GM19467 (cell line): ENCODE measurements around the gene PLA2G4F.

Experiments
- ATAC-seq: cut with Tn5 transposase; IDR thresholded peaks from one replicate; pipeline ENCODE4 v1.9.1; 2021; ENCODE audit warnings: mild to moderate bottlenecking, moderate library complexity; ENCODE audit not compliant: unreplicated experiment

The PLA2G4F gene

DNA sequence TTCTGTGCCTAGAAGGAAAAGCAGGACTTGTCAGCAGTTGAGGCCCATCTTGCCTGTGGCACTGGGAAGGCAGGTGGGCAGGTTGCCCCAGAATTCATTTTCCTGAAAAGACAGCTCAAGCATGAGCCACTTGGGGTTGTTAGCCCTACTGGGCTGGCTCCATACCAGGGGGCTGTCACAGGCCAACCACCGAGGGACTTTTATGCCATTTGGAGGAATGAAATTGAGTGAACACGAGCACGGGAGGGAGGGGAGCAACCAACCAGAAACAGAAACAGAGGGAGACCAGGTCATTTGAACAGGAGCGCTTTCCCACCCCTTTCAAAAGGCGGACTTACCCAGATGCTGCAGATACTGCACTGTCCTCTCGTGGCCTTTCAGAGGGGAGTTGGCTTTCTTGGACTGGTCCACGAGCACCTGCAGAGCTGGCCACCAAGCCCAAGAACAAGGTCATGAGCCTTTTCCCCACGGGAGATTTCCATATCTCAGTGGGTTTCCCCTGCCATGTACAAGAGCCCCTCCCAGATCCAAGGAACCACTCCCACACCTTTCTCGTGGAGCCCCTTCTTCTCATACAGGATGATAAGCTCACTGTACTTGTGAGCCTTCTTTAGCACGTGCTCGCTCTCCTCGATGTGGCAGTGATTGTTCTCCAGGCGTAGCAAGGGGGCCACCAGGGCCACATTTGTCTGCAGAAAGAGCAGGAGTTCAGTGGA lies 9.9 kb upstream of the PLA2G4F start:
- no peak for ATAC-seq

DNA sequence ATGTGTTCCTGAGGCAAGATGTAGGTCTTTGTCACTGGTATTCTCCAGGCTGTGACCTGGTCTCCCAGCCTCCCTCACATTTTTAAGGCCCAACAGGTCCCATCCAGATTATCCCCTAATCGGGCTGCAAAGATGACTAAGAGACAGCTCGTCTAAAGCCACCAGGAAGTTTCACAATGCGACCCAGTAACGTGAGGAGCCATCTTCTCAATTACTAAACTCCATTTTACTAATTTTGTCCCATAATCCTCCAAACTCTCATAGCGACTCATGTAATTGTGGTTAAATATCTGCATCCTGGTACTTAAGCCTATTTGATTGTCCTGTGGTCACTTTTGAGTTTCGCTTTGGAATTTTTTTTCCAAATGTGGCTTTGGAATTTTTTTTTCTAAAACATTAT lies 8.7 kb upstream of the PLA2G4F start:
- no peak for ATAC-seq

- no peak for ATAC-seq
Observed at GRCh38 chr15:42163947-42164550, 7.6 kb upstream of the PLA2G4F start.

DNA sequence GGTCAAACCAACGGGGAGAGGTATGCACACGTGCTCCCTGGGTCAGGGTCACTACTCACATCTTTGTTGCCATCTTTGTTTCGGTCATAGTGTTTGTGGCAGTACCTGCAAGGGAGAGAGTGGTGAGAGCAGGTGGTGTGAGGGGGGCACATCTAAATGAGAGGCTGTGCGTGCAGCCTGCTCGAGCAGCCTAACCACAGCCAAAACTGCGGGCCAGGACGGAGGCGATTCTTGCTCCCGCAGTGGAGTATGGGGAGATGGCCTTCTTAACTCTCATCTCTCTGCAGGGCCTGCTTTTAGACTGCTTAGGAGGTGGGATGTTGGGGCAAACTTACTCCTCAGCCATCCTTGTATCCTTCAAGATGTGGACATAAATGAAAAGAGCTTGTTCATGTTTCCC lies 6.9 kb upstream of the PLA2G4F start:
- ATAC-seq: no peak

DNA sequence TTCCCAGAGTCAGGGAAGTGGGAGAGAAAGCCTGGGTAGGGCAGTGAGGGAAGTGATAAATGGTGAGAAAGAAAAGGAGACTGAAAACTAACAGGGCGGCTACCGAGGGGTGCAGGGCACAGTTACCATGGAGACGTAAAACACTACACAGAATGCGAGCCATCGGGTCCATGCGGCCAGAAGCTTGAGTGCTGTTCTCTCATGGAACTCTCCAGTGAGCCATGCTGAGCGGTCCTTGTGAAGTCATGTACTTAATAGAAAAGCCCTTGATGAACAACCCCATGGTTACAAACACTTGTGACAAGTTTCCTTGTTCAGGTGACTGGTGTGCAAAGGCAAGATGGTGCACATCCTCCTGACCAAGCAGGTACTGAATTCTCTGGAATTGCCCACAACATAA lies 3.7 kb upstream of the PLA2G4F start:
- no peak for ATAC-seq

DNA sequence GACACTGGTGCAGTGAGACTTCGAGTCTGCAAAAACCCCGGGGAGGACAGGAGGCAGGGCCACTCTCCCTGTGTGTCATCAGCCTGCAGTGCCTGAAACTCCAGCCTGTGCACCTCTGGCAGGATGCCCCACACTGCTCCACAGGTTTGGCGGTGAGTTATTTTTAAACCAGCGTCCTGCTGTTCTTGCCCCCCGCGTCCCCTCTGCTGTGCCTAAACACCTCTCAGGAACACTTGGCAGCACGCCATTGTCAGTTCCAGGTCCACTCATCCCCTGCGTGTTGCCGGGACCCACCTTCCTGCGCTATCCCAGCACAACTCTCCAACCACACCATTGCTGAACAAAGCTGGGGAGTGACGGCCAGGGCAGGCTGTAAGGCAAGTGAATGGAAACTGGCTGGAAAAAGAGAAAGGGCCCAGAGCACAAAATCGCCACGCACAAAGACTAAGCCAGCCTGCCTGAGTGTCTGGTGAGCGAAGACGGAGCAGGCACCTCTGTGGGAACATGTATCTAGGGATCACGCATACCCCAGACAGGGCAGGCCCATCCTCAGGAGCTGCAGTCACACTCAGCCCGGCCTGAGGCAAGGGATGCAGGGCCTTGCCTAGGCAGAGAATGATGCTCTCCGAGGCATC lies 3.1 kb upstream of the PLA2G4F start:
- no peak for ATAC-seq

DNA sequence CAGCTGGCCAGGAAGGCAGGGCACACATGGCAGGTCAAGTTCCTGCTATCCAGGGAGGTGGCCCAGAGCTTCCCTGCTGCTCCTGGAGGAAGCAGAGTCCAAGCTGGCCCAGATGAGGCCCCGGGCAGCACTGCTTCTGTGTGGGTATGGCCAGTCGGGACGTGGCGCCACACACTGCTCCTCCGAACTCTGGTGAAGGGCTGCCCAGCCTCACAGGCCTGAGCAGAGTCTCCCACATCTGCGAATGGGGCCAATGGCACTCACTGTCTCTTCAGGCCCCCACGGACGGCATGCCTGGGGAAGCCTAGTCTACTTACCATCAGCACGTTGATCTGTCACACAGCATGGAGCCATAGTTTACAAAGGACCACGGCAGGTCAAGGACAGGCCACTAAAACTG lies 2.5 kb upstream of the PLA2G4F start:
- no peak for ATAC-seq

DNA sequence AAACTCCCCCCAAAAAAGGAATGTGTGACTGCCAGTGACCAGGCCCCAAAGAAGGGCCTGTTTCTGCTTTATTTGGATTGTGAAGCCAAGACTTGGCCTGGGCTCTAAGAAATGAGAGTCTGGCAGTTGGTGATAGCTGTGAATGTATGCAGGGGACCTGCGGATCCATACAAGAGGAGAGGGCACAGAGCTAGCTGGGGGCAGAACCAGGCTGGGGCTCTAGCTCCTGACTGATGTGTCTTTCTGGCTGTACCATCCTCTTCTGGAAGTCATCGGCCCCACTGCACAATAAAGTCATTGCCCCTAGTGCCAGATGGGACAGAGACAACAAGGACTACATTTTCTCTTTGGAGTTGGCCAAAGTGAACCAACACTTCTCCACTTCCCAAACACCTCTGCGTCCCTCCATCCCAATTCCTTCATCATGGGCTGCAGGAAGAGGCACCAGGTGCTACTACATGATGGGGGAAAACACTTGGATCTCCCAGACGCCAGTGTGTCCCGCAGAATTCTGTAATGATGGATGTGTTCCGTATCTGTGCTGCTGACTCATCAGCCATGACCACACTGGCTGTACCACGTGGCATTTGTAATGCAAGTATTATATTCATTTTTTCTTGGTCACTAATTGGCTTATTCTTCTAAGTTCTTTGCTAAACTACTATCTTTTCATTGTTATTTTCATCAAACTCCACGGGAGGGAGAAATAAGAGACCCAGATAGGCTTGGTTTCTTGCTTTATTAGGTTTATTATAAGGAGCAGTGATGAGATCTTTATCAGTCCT lies 1.7 kb upstream of the PLA2G4F start:
- no peak for ATAC-seq

DNA sequence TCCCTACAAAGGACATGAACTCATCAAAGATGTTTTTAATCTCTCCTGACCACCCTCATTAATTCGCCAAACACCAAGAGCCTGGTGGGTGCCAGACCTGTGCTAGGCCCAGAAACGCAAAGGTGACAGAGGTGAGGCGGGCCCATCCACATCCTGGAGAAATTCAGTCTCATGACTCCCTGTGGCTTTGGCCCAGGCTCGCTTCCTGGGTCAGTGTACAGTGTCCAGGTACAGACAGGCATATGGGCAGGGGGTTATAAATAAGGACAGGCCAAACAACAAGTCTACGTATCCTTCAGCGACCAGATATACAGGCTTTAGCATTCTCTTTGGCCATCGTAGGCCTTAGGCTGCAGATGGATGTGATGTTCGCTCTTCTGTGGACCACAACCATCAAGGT lies 945 bp upstream of the PLA2G4F start:
- no peak for ATAC-seq

DNA sequence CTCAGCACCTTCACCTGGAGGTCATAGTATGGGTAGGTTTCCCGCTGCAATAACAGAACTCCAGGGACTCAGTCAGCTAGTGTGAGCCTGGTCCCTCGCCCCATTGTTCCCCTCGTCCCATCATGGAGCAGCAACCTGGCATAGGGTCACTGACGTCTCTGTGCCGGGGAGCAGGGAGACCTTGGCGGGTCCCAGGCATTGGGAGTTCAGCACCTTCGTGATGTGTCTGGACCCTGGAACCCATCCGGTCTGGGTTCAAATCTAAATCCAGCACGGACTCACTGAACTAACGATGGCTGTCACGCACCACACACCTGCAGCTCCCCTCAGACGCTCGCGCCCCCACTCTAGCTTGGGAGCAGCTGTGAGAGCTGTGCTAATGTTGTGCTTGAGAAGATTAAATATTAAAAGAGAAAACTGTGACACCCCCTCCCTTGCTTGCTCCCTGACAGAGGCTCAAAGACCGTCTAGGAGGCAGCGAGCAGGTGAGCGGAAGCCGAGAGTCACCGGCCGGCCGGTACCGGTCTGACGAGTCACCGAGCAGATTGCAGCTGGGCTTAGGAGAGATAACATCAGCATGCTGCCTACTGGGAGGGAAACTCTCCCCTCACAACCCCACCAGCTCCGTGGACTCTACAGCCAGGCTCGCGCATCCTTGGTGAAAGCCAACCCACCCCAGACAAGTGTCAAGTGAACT lies 742 bp downstream of the PLA2G4F start:
- ATAC-seq: no peak

GRCh38 chr15:42154956-42155355 lies 1.5 kb downstream of the PLA2G4F start:
- no peak for ATAC-seq

- no peak for ATAC-seq
Observed at GRCh38 chr15:42154212-42154941, 2.1 kb downstream of the PLA2G4F start.

- no peak for ATAC-seq
Observed at GRCh38 chr15:42153874-42154211, 2.6 kb downstream of the PLA2G4F start.

- ATAC-seq: no peak
Observed at GRCh38 chr15:42152921-42153698, 3.3 kb downstream of the PLA2G4F start.

- ATAC-seq: no peak
Observed at GRCh38 chr15:42152196-42152920, 4.1 kb downstream of the PLA2G4F start.

DNA sequence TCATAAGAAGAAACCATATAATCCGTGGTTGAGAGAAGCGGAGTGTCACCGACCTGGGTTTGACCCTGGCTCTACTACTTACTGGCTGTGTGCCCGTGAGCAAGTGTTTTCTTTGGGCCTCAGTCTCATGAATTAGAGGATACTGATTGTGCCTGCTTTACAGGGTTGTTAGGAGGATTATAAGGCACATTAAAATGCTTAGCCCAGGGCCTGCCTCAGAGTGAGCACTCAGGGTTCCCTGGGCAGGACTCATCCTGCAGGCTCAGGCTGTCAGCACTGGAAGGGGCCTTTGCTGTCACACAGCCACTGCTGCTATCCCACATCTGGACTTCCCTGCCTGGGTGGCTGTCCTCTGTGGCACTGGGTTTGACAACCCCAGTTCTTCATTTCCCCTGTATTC lies 4.7 kb downstream of the PLA2G4F start:
- no peak for ATAC-seq

- no peak for ATAC-seq
Observed at GRCh38 chr15:42151141-42151561, 5.3 kb downstream of the PLA2G4F start.

GRCh38 chr15:42150219-42150970 lies 6.0 kb downstream of the PLA2G4F start:
- ATAC-seq: no peak
